H1 (cell line): ENCODE data around the gene ZNF846. TPM values are rescaled to one million over a fixed set of nuclear protein-coding genes. Genes with fewer than 3 reads are reported as not detected.

ENCODE experiments used
- HDAC2 ChIP-seq, 2 experiments: fragments of 300-600 bp in 1 of 2; sonication (generic) in 1 of 2; IDR thresholded peaks; 2 replicates each; pipeline ENCODE4 v1.6.1; 2011 to 2012; ENCODE audit warnings: low read depth in 2 of 2, low read length in 2 of 2, mild to moderate bottlenecking in 2 of 2, moderate library complexity in 2 of 2, borderline replicate concordance in 1 of 2, inconsistent platforms in 1 of 2
- HDAC6 ChIP-seq: IDR thresholded peaks from one replicate; pipeline ENCODE4 v1.7.1; 2012; ENCODE audit warnings: low read depth, mild to moderate bottlenecking, inconsistent platforms, low read length, moderate library complexity
- POLR2AphosphoS5 ChIP-seq: IDR thresholded peaks from 2 replicates; pipeline ENCODE4 v1.6.1; 2011; ENCODE audit warnings: low read depth, low read length
- POU5F1 ChIP-seq: IDR thresholded peaks from 2 replicates; pipeline ENCODE4 v1.6.1; 2011; ENCODE audit warnings: low read depth, mild to moderate bottlenecking, low read length, moderate library complexity
- SIN3A ChIP-seq, 2 experiments: IDR thresholded peaks in 1 of 2; conservative IDR thresholded peaks in 1 of 2; 2 replicates each; pipeline ENCODE4 v1.6.1; 2011 to 2012; ENCODE audit warnings: low read length in 2 of 2, improper control_type of control experiment in 1 of 2, low read depth in 1 of 2, mild to moderate bottlenecking in 1 of 2
- TCF12 ChIP-seq: IDR thresholded peaks from 2 replicates; pipeline ENCODE4 v1.6.1; 2011; ENCODE audit warnings: low read depth, mild to moderate bottlenecking, low read length
- YY1 ChIP-seq: IDR thresholded peaks from 2 replicates; pipeline ENCODE4 v1.6.1; 2011; ENCODE audit warnings: low read depth, mild to moderate bottlenecking, low read length
- polyA plus RNA-seq, 7 experiments: library from polyadenylated mRNA; depleted of rRNA in 3 of 7; stranded (reverse) in 5 of 7; unstranded in 2 of 7; fragments of >200 nt in 5 of 7; fragments of 200-250 nt in 2 of 7; gene quantifications; 1 replicate in 5 of 7; 2 replicates in 1 of 7; 4 replicates in 1 of 7; pipeline versions ENCODE4 v1.2.1 to v1.2.3, GENCODE V29; 2011 to 2013; ENCODE audit warnings: missing spikeins in 2 of 7, mixed read lengths in 2 of 7
- total RNA-seq: library from RNA; stranded (reverse); fragmentation: NEBNext Ultra II Directional; extraction: Animal tissue kit (Norgen Biotek cat#: 25700); gene quantifications from 2 replicates; pipeline ENCODE4 v1.2.1, GENCODE V29; 2021

Gene ZNF846
- total and polyA plus RNA-seq, 2 of the 8 experiments (the other 6 are each of a cell fraction or from before 2014, with no cell fraction given) = 4.5 to 9.0 TPM

DNA sequence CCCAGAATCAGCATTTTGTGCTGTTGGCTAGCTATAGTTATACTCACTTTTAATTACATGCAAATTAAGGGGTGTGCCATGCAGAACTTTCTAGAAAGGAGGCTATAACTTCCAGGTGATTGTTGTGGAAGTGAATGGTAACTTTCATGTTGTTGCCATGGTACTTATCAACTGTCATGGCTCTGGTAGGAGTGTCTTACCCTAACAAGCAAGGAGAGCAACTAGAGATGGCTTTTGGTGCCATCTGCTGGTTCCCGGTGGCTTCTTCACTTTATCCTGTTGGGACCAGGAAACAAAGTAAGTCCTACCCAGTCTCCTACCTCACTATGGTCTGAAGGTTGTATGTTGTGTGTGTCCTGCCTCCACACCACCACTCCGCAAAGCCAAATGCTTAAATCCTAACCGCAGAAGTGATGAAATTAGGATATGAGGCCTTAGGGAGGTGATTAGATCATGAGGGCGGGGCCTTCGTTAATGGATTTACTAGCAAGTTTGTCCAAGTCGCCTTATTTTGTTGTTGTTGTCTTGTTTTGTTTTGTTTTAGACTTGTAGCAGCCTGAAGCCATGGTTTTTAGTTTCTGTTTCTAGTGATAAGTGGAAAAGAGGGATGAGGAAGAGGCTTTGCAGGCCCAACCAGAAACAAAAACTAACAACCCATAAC, 27.7 kb upstream of the ZNF846 start (continued):
- TF ChIP-seq POLR2AphosphoS5 (no peak), SIN3A (conservative IDR thresholded peaks at IDR 0.05 in 1 of 2, IDR thresholded peaks at IDR 0.05 in 1 of 2; ENCODE audit: low read depth in 1 of 2, low read length in 2 of 2) (peak in 1 of 2 experiments; percentile 91; a peak in 2 of 4 replicates), POU5F1 (no peak), HDAC6 (no peak), HDAC2 (IDR thresholded peaks at IDR 0.05; ENCODE audit: borderline replicate concordance in 1 of 2, low read depth in 2 of 2, low read length in 2 of 2) (no peak), YY1 (peak; percentile 81), TCF12 (no peak)
